CD1c-positive myeloid dendritic cell (primary cell): ENCODE measurements around the gene GM2A.

Source experiments
- DNase-seq: peaks from one replicate; pipeline ENCODE4 v3.0.0-alpha.2; 2016; ENCODE audit errors: extremely low spot score

The GM2A gene

DNA sequence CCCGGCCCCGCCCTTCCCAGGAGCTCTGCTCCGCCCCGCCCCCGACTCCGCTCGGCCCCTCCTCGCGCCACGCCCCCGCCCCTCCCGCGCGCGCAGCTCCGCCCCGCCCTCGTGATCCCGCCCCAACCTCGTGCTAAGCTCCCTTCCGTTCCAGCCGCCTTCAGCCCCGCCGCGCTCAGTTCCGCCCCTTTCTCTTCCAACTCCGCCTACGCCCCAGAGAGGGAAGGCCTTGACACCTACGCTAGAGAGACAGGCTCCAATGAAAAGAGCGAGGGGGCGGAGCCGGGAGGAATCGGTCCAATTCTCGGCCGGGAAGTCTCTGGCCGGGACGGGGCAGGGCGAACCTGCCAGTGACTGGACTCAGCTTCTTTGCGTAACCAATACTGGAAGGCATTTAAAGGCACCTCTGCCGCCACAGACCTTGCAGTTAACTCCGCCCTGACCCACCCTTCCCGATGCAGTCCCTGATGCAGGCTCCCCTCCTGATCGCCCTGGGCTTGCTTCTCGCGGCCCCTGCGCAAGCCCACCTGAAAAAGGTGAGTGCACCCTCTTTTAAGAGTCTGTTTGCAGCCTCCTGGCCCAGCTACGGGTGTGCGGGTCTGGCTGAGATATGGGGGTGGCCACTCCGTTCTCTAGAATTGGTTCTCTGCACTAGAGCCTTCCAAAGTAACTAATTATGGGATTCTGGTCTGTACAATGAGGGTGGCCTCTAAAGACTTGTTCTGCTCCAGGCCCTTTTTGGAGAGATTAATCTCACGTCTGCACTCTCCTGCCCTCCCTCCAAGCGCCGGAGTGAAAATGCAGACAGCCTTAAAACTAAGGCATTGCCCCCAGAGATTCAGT, at the start of gene GM2A:
Gene GM2A, plus strand, starts transcription at position 424 of the 843 bp plus-strand sequence. Its CDS starts 32 bp downstream, at position 456.
- DNase-seq: peak; percentile 100

GRCh38 chr5:151204051-151204450, 48.9 kb upstream of the GM2A start:
- no peak for DNase-seq

DNA sequence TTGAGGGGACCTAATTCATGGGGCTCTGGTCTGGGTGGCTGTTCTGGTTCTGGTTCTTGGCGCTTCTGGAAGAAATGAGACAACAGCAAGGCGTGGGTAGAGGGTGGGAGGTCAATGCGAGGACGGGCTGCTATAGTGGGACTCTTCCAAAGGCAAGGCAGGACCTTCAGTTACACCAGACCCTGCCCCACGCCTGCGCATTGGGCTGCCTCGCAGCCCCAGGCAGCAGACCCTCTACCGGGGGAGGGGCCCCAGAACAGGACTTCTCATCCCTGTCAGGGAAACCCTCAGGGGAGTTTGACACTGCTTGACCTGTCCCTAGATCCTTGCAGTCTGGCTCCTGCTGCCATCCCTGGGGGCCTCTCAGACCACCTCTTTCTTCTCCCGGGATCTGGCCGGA, 47.6 kb upstream of the GM2A start:
- DNase-seq: no peak

- DNase-seq: peak; percentile 70
Measured at GRCh38 chr5:151208481-151208914, 44.5 kb upstream of the GM2A start.

GRCh38 chr5:151212406-151212798, 40.6 kb upstream of the GM2A start:
- no peak for DNase-seq

DNA sequence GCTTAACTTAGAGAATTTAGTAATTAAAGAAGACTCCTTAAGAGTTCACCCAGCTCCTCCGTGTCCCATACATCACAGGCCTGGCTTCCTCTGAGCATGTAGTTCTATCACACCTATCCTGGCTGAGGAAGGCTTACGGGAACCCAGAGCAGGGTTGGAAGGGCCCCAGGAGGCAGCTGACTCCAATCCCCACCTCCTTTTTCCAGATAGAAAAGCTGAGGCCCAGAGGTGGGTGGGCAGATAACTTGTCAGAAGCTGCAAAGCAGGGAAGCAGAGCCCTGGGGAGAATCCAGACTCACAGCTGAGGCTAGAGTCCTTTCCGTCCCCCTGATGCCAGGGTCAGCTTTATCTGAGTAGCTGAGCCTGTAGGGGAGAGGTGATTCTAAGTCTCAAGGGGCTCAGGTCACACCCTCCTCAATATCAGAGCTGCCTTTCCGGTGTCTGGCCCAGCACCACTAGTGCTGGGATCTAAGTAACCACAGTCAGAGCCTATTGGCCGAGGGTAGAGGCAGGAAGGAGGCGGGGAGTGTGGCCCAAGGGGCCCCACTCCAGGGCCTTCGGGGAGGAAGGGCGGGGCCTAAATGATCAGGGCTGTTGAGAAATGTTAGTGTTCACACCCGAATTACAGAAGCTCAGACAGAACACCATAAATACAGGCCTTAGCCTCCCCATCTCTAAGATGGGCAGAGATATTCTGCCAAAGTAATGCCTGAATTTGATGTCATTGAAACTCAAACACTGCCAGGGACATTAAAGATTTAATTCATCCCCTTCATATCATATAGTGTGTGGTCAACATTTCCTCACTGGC, 39.0 kb upstream of the GM2A start:
- DNase-seq: peak; percentile 86

GRCh38 chr5:151214614-151215545, 38.1 kb upstream of the GM2A start:
- peak; percentile 91 for DNase-seq

GRCh38 chr5:151215546-151215880, 37.5 kb upstream of the GM2A start:
- DNase-seq: no peak

DNA sequence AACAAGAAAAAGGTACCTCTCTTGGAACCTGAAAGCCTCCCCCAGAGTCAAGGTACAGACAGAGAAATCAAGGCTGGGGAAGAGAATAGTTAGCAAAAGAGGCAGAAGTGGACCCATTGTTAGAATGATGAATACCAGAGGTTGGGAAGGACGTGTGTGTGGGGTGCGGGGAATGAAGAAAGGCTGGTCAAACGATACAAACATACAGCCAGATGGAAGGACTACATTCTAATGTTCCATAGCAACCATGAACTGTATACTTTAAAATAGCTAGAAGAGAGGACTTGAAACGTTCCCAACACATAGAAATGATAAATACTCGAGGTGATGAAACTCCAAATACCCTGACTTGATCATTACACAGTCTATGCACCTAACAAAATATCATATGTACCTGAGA, 36.2 kb upstream of the GM2A start:
- DNase-seq: no peak

- no peak for DNase-seq
Measured at GRCh38 chr5:151218177-151218576, 34.8 kb upstream of the GM2A start.

GRCh38 chr5:151219138-151219537, 33.8 kb upstream of the GM2A start:
- DNase-seq: no peak

- no peak for DNase-seq
Measured at GRCh38 chr5:151219789-151220188, 33.2 kb upstream of the GM2A start.

- DNase-seq: peak; percentile 20
Measured at GRCh38 chr5:151221574-151221973, 31.4 kb upstream of the GM2A start.

GRCh38 chr5:151222054-151222789, 30.8 kb upstream of the GM2A start:
- DNase-seq: no peak

- DNase-seq: peak; percentile 33
Measured at GRCh38 chr5:151222790-151223446, 30.1 kb upstream of the GM2A start.

- DNase-seq: peak; percentile 77
Measured at GRCh38 chr5:151223447-151224264, 29.3 kb upstream of the GM2A start, which contains the start of gene CCDC69. Gene CCDC69 (minus strand): TSS chr5:151224092. CDS start chr5:151223970, 122 bp downstream.

DNA sequence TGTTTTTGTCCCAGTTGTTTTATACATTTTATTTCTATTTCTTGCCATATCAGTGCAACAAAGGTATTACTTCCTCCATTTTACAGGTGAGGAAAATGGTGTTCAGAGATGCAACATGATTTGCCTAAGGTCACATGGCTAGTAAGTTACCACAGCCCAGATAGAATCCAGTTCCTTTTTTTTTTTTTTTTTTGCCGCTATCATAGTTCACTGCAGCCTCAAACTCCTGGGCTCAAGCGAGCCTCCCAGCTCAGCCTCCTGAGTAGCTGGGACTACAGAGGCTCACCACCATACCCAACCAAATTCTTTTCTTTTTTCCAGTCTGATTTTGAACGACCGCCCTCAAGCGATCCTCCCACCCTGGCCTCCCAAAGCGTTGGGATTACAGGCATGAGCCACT, 28.6 kb upstream of the GM2A start:
- peak; percentile 29 for DNase-seq

GRCh38 chr5:151225071-151225470, 27.9 kb upstream of the GM2A start:
- DNase-seq: no peak

DNA sequence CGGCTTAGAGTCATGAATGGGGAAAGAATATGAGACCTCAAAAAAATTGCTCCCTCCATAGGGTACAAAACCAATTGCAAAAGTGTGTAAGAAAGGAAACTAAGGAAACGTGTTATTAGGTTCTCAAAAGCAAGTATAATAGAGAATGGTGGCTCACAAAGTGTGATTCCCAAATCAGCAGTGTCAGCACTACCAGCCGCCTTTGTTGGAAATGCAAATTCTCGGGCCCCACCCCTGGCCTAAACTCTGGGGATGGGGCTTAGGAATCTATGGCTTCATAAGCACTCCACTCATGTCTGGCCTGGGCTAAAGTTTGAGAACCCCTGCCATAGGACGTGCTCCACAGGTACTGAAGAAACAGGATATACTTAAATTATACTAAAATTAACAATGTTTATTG, 27.5 kb upstream of the GM2A start:
- no peak for DNase-seq
